Heart right ventricle (tissue), 16 donors: ENCODE measurements around the gene MGA. TPM values are rescaled to one million over a fixed set of nuclear protein-coding genes. Genes with fewer than 3 reads are reported as not detected.

Experiments used
- ATAC-seq, 8 donors: fragments of 200-7000 bp; cut with Tn5 transposase; one replicate each; pipeline ENCODE4 v1.9.1; 2020; ENCODE audit warnings: mild to moderate bottlenecking in 8 of 8, moderate library complexity in 8 of 8, moderate number of reproducible peaks in 1 of 8
- DNase-seq, 2 donors: peaks; one replicate each; pipeline ENCODE4 v3.0.0-alpha.2; 2020
- H3K27ac ChIP-seq, 10 donors: fragments of 200-600 bp; sonication (generic) in 2 of 10; one replicate each; pipeline versions ENCODE4 v1.5.0 to v1.8.0; 2020 to 2022; ENCODE audit warnings: mild to moderate bottlenecking in 3 of 10
- H3K27me3 ChIP-seq, 7 donors: fragments of 200-600 bp; one replicate each; pipeline ENCODE4 v1.8.0; 2021 to 2022; ENCODE audit warnings: mild to moderate bottlenecking in 2 of 7
- H3K36me3 ChIP-seq, 9 donors: fragments of 200-600 bp; sonication (generic) in 1 of 9; one replicate each; pipeline versions ENCODE4 v1.5.0 to v1.8.0; 2020 to 2022; ENCODE audit warnings: mild to moderate bottlenecking in 2 of 9
- H3K4me1 ChIP-seq, 9 donors: fragments of 200-600 bp; sonication (generic) in 1 of 9; one replicate each; pipeline versions ENCODE4 v1.5.0 to v1.8.0; 2020 to 2022; ENCODE audit warnings: mild to moderate bottlenecking in 4 of 9
- H3K4me3 ChIP-seq, 10 donors: fragments of 200-600 bp; sonication (generic) in 2 of 10; one replicate each; pipeline versions ENCODE4 v1.5.0 to v1.8.0; 2020 to 2022; ENCODE audit warnings: mild to moderate bottlenecking in 7 of 10, moderate library complexity in 2 of 10
- H3K9me3 ChIP-seq, 11 donors: fragments of 200-600 bp in 10 of 11; sonication (generic) in 2 of 11; one replicate each; pipeline versions ENCODE4 v1.5.0 to v1.8.0; 2013 to 2022; ENCODE audit warnings: mild to moderate bottlenecking in 2 of 11, control low read depth in 1 of 11, moderate library complexity in 1 of 11
- CTCF ChIP-seq, 9 donors: fragments of 200-600 bp; sonication (generic) in 2 of 9; IDR thresholded peaks; one replicate each; pipeline versions ENCODE4 v1.5.0 to v1.8.0; 2021 to 2022; ENCODE audit warnings: antibody characterized with exemption in 9 of 9, mild to moderate bottlenecking in 5 of 9, moderate library complexity in 1 of 9
- WGBS, 2 donors: extraction: QIAGEN DNeasy Blood & Tissue Kit; methylation state at CpG; one replicate each; pipeline ENCODE4 v1.1.7; 2013; ENCODE audit warnings: inconsistent platforms in 1 of 2; 5-methylcytosine and 5-hydroxymethylcytosine counted together
- intact Hi-C, 10 donors: fragments of 100-400 bp; cut with DNase I; formaldehyde crosslinking; loops; one replicate each; pipeline versions ENCODE4 v1.11.1 to v1.14.2; 2022
- polyA plus RNA-seq, 2 donors: library from polyadenylated mRNA; stranded (reverse); fragments of 200-250 nt; gene quantifications; one replicate each; pipeline ENCODE4 v1.2.3, GENCODE V29; 2013
- total RNA-seq, 10 donors: library from RNA; stranded (reverse); fragmentation: NEBNext Ultra II Directional in 3 of 10; extraction: Animal tissue kit (Norgen Biotek cat#: 25700) in 3 of 10; gene quantifications; one replicate each; pipeline versions ENCODE4 v1.2.1 to v1.2.4, GENCODE V29; 2021 to 2023
- donor health status: Arrhythmogenic right ventricular cardiomyopathy.
- donor health status: ischemic (EF 13 %, LVEDD 7.1; RV severe dilation, severe dysfunction).
- donor health status: healthy with polysubstance abuse.
- donor health status: DM: no; HTN: yes; CAD: no.
- donor health status: DM: no; HTN: no; CAD: no.
- donor health status: ischemic (EF 25% LVEDD 6.9; RV normal size, moderate dysfunction).
- donor health status: ischemic (EF 25% LVEDD 5.7; RV mildly dilated, moderate dysfunction).
- donor health status: healthy.
- donor health status: DM: yes; HTN: yes; CAD: no.
- donor health status: Ischemic cardiomyopathy.
- donor health status: ischemic (EF 35%, LVEDD 5.7; RV mildly dilated, moderate dysfunction).
- donor health status: nonischemic (EF 11% LVEDD 7.7; RV severe dilation, severe dysfunction).
- donor health status: DM: yes; HTN: yes; CAD: no.
- donor health status: PGD.
- donor health status: ischemic (EF 29% LVEDD 5.4; RV normal size, mild dysfunction).
- donor health status: nonischemic (EF 23%, LVEDD 6.1; RV moderate dilation, normal function).

Gene MGA
- total and polyA plus RNA-seq, 12 donors: 1.6 to 45.3 (median 34.4) TPM

- no peak for DNase-seq
- H3K4me3 ChIP-seq: no peak overlapping the region
- no peaks in the 10 kb centered on the region for H3K27me3 ChIP-seq
- no peak for TF ChIP-seq CTCF (IDR thresholded peaks at IDR 0.05)
- H3K36me3 ChIP-seq: no peaks in the 10 kb centered on the region
- H3K9me3 ChIP-seq: no peaks in the 10 kb centered on the region
- intact Hi-C loops: loop anchor here in 1 of 10 donors (10.0 kb wide), 1 partner anchor 185 kb away; the partner anchor contains the start of gene EHD4
- peaks cover 16 to 50% (median 41%) of the 10 kb centered on the region in 9 donors for H3K4me1 ChIP-seq
- ATAC-seq: no peak
- H3K27ac ChIP-seq: peak overlapping the region in 1 of 10 donors; percentile 65
Measured at GRCh38 chr15:41789662-41790061, 129.5 kb downstream of the MGA start.

- no peaks in the 10 kb centered on the region for H3K9me3 ChIP-seq
- intact Hi-C loops: loop anchor here in 1 of 10 donors (10.0 kb wide), 1 partner anchor 185 kb away; the partner anchor contains the start of gene EHD4
- peaks cover 16 to 50% (median 41%) of the 10 kb centered on the region in 9 donors for H3K4me1 ChIP-seq
- DNase-seq (no peak), ATAC-seq (peak in 1 of 8 donors; percentile 58)
- H3K27me3 ChIP-seq: no peaks in the 10 kb centered on the region
- peak overlapping the region in 5 of 10 donors; percentile 15 to 65 (median 31) for H3K27ac ChIP-seq
- no peak for TF ChIP-seq CTCF (IDR thresholded peaks at IDR 0.05)
- 90 to 91% methylated on average over 3 of the region's 3 CpGs for WGBS, 2 donors
- no peak overlapping the region for H3K4me3 ChIP-seq
- H3K36me3 ChIP-seq: no peaks in the 10 kb centered on the region
Measured at GRCh38 chr15:41790169-41790568, 130.0 kb downstream of the MGA start.

- DNase-seq (peak in 1 of 2 donors; percentile 29), ATAC-seq (peak; percentile 45 to 82 (median 65))
- Histone ChIP-seq H3K4me3 (no peak overlapping the region), H3K27me3 (no peaks in the 10 kb centered on the region), H3K4me1 (peaks cover 17 to 58% (median 43%) of the 10 kb centered on the region in 9 donors), H3K36me3 (no peaks in the 10 kb centered on the region), H3K9me3 (no peaks in the 10 kb centered on the region), H3K27ac (peak overlapping the region in 9 of 10 donors; percentile 15 to 65 (median 33))
- TF ChIP-seq CTCF (IDR thresholded peaks at IDR 0.05): no peak
- intact Hi-C loops: loop anchor here in 1 of 10 donors (10.0 kb wide), 1 partner anchor 184 kb away; the partner anchor contains the start of gene EHD4
- WGBS, 2 donors: 35 to 37% methylated on average over 5 of the region's 5 CpGs
Measured at GRCh38 chr15:41790756-41791546, 130.7 kb downstream of the MGA start.

GRCh38 chr15:41791547-41791937 is 131.3 kb downstream of the MGA start:
- DNase-seq: no peak
- ATAC-seq: peak in 2 of 8 donors; percentile 16 to 45
- Histone ChIP-seq H3K36me3 (no peaks in the 10 kb centered on the region), H3K27ac (peak overlapping the region in 9 of 10 donors; percentile 15 to 65 (median 33)), H3K27me3 (no peaks in the 10 kb centered on the region), H3K9me3 (no peaks in the 10 kb centered on the region), H3K4me1 (peaks cover 18 to 64% (median 49%) of the 10 kb centered on the region in 9 donors), H3K4me3 (no peak overlapping the region)
- WGBS, 2 donors: 77 to 78% methylated on average over 4 of the region's 4 CpGs
- intact Hi-C loops: loop anchor here in 1 of 10 donors (10.0 kb wide), 1 partner anchor 183 kb away; the partner anchor contains the start of gene EHD4
- no peak for TF ChIP-seq CTCF (IDR thresholded peaks at IDR 0.05)
